ENCODE data around the gene SLC16A5.
"Not testable (repeated sequence)": the region's sequence is repeated elsewhere in the genome, so short reads cannot be mapped to it uniquely, and the experiment has no call there.

SLC16A5 gene

GRCh38 chr17:75124041-75124818 lies 36.5 kb downstream of the SLC16A5 start:
- Histone ChIP-seq H3K27me3 (no peaks in the 10 kb centered on the region), H3K27ac (no peak overlapping the region), H3K9me3 (no peaks in the 10 kb centered on the region), H3K36me3 (peaks cover 0 to 18% (median 0%) of the 10 kb centered on the region in 3 donors), H3K4me3 (no peak overlapping the region), H3K4me1 (peaks cover 0 to 7% (median 0%) of the 10 kb centered on the region in 4 donors)
- intact Hi-C loops (cut with DNase I; ENCODE audit: low total_unique reads), result no loop called here
- TF ChIP-seq CTCF (IDR thresholded peaks at IDR 0.05), result no peak
- DNase-seq, result peak; percentile 37 to 69

GRCh38 chr17:75124819-75125162 lies 37.0 kb downstream of the SLC16A5 start:
- Histone ChIP-seq H3K4me1 (peaks cover 0 to 7% (median 0%) of the 10 kb centered on the region in 4 donors), H3K36me3 (peaks cover 0 to 23% (median 0%) of the 10 kb centered on the region in 3 donors), H3K9me3 (no peaks in the 10 kb centered on the region), H3K27me3 (no peaks in the 10 kb centered on the region), H3K4me3 (no peak overlapping the region), H3K27ac (no peak overlapping the region)
- no peak for TF ChIP-seq CTCF (IDR thresholded peaks at IDR 0.05)
- intact Hi-C loops (cut with DNase I; ENCODE audit: low total_unique reads), result no loop called here
- DNase-seq, result no peak

- intact Hi-C loops (cut with DNase I; ENCODE audit: low total_unique reads), result no loop called here
- DNase-seq, result no peak
Measured at GRCh38 chr17:75125984-75126383, 38.2 kb downstream of the SLC16A5 start.

GRCh38 chr17:75126954-75127353 lies 39.2 kb downstream of the SLC16A5 start:
- DNase-seq, result no peak
- intact Hi-C loops (cut with DNase I; ENCODE audit: low total_unique reads), result no loop called here
- Histone ChIP-seq H3K4me1 (peaks cover 0 to 18% (median 3%) of the 10 kb centered on the region in 4 donors), H3K27me3 (no peaks in the 10 kb centered on the region), H3K36me3 (peaks cover 0 to 19% (median 0%) of the 10 kb centered on the region in 3 donors), H3K9me3 (no peaks in the 10 kb centered on the region), H3K27ac (no peak overlapping the region), H3K4me3 (no peak overlapping the region)
- no peak for TF ChIP-seq CTCF (IDR thresholded peaks at IDR 0.05)

More at GRCh38 chr17:75125984-75126383, 38.2 kb downstream of the SLC16A5 start:
- H3K4me1 ChIP-seq, result peaks cover 0 to 16% (median 2%) of the 10 kb centered on the region in 4 donors
- H3K4me3 ChIP-seq, result no peak overlapping the region
- no peaks in the 10 kb centered on the region for H3K9me3 ChIP-seq
- H3K36me3 ChIP-seq, result peaks cover 0 to 22% (median 0%) of the 10 kb centered on the region in 3 donors
- H3K27me3 ChIP-seq, result no peaks in the 10 kb centered on the region
- TF ChIP-seq CTCF (IDR thresholded peaks at IDR 0.05), result no peak
- H3K27ac ChIP-seq, result no peak overlapping the region

- intact Hi-C loops (cut with DNase I; ENCODE audit: low total_unique reads); H3K27ac ChIP-seq: not testable (repeated sequence)
- peaks cover 0 to 19% (median 0%) of the 10 kb centered on the region in 3 donors for H3K36me3 ChIP-seq
Measured at GRCh38 chr17:75127936-75128335, 40.2 kb downstream of the SLC16A5 start.

GRCh38 chr17:75128694-75129505 lies 41.1 kb downstream of the SLC16A5 start:
- H3K4me1 ChIP-seq, result peaks cover 0 to 22% (median 5%) of the 10 kb centered on the region in 4 donors
- TF ChIP-seq CTCF (IDR thresholded peaks at IDR 0.05), result no peak
- H3K9me3 ChIP-seq, result no peaks in the 10 kb centered on the region
- H3K27ac ChIP-seq, result no peak overlapping the region
- intact Hi-C loops (cut with DNase I; ENCODE audit: low total_unique reads), result no loop called here
- DNase-seq, result no peak
- no peaks in the 10 kb centered on the region for H3K27me3 ChIP-seq
- peaks cover 0 to 19% (median 0%) of the 10 kb centered on the region in 3 donors for H3K36me3 ChIP-seq
- H3K4me3 ChIP-seq, result no peak overlapping the region

More at GRCh38 chr17:75127936-75128335, 40.2 kb downstream of the SLC16A5 start:
- not testable (repeated sequence) for H3K27me3 ChIP-seq, H3K4me3 ChIP-seq, DNase-seq, H3K9me3 ChIP-seq
- H3K4me1 ChIP-seq, result peaks cover 0 to 22% (median 5%) of the 10 kb centered on the region in 4 donors

Data from tibial artery (tissue), 4 donors.